Bone marrow (tissue), 2 donors: ENCODE results near the gene OR7A10.

Experiments
- DNase-seq, 2 donors: peaks; one replicate each; lab custom pipeline; 2025; lab: John Stamatoyannopoulos, UW

OR7A10 gene

DNA sequence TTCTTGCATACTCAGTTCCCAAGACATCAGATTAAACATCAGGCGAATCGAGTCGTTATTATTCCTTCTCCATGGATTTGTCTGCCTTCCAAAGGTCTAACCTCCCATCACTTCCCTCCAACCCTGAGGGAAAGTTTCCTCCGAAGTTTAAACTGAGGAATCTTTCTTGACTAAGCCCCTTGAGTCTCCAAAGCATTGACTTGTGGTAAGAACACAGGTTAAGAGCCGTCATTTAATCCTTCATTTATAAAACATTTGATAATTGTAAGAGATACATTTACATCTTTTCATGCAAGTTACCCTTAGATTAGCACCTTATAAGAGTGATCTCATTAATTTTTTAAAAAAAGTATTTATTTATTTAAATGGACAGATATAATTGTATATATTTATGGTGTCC, at the start of gene OR7A10:
TSS of gene OR7A10 (minus strand) at position 101 of the 400 bp plus-strand sequence. CDS start 7,045 bp downstream, outside the sequence.
- DNase-seq, result no peak

DNA sequence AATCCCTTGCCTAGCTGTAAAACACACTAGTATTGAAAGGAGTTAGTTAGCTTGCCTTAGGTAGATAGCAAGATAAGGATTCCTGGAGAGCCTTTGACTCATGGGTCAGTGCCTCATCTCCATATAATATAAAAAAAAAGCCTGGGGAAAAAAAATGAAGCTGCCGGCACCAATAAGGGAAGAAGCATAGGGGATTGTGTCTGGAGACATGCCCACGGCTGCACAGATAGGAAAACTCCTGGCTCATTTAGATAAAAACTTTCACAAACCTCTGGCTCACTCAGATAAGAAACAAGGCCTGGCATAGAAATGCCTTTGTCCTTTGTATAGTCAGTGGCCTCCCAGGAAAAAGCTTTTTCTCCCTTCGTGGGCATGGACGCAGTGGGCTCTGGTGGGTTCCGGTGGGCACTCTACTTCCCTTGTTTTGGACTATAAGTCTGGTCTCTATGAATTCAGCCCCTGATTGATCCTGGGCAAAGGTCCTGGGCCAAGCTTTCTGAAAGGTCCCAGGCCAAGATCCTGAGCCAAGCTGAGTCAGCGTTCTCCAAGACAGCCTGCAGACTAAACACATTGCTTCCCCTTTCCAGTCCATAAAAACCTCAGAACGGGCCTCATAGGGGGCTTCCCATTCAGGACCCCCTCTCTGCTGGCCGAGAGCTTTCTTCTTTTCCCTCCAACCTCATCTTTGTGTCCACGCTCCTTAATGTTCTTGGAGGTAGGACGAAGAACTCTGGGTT, 42.1 kb upstream of the OR7A10 start:
- peak in 1 of 2 donors; percentile 39 for DNase-seq

DNA sequence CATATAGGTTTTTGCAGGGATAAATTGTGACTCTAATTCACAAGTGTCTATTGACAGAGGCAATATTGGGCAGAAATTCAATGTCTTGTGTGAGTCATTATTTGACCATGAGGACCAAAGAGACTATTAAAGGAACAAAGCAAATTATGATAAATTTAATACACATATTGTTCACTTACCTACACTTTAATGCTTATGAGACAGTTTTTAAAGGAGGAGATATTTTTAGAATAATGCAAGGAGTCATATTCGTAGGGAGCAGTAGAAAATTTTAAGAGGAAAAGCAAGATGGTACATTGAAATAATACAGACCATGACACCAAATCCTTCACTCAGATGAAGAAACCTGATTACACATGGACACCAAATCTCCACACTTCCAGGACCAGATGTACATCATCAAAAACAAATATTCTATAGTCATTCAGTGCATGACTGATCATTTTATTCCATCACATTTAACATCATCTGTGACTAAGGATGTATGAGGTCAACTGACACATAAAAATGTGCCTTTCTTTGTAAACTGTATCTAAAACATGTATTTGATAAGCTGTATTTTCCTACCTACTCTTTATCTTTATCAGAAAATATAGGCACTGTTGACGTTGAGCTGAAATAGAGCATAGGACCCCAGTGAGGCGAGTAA, 41.4 kb upstream of the OR7A10 start:
- no peak for DNase-seq

DNA sequence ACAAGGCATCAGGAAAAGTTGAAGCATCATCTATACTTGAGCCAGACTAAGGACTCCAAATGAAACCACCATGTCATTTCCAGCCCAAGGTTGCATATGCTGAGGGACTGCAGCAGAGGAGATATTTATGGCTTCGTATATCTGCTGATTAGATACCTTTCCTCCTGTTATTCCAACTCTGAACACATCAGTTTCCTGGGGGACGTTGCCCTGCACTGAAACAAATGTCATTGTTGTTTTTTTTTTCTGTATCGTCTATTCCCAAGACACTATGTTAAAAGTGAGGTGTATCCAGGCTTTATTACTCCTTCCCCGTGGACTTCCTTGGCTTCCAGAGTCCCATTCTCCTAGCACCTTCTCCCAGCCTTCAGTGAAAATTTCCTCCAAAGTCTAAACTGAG, 37.3 kb upstream of the OR7A10 start, which contains the start of gene OR7A17:
TSS of gene OR7A17 (minus strand) at position 101 of the 400 bp plus-strand sequence. CDS start 4,777 bp downstream, outside the sequence.
- no peak for DNase-seq

DNA sequence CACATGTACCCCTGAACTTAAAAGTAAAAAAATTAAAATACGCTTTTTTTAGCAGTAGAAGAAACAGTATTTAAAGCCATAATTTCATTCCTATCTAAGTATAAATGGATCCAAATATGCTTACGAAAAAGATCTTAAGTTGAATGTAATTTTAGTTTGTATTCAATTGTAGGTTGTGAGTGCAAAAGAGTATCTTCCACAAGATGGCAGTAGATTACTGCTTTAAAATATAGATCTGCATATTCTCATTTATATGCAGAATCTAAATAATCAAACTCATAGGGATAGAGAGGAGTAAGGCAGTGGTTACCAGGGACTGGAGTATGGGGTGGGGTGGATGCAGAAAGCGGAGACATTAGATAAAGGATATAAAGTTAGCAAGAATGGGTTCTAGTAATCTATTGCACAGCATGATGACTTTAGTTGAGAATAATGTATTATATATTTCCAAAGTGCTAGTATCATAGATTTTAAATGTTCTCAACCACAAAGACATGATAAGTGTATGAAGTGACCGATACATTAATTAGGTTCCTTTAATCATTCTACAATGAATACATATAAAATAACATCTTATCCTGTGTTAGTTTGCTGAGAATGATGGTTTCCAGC, 23.0 kb upstream of the OR7A10 start:
- peak in 1 of 2 donors; percentile 33 for DNase-seq

DNA sequence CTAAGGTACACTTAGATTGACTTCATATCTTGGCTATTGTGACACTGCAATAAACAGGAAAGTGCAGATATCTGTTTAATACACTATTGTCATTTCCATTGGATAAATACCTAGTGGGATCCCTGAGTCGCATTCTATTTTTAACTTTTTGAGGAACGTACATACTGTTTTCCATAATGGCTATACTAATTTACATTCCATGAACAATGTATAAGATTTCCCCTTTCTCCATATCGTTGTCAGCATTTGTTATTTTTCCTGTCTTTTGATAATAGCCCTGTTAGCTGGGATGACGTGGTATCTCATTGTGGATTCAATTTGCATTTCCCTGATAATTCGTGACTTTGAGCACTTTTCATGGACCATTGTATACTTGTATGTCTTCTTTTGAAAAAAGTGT, 19.8 kb upstream of the OR7A10 start:
- DNase-seq, result no peak

DNA sequence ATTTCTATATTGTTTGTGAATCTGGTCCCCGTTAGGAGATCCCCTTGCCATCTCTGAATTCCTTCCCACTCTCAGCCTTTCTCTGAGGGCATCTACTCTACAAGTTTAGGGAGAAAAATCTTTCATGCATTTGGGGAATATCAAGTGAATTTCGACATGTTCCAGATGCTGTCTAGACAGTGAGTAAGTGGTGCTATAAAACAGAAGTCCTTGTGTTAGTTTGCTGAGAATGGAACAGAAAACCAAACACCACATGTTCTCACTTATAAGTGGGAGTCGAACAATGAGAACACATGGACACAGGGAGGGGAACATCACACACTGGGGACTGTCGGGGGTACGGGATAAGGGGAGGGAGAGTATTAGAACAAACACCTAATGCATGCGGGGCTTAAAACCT, 5.1 kb downstream of the OR7A10 start:
- DNase-seq, result no peak

DNA sequence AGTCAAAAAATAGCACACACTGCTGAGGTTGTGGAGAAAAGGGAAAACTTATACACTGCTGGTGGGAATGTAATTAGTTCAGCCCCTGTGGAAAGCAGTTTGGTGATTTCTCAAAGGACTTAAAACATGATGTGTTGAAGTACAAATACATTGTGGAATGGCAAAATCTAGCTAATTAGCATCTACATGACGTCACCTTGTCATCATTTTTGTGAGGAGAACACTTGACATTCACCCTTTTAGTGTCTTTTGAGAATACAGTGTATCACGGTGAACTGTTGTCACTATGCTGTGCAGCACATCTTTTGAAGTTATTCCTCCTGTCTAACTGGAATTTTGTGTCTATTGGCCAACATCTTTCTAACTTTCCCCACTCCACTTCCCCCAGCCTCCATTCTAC, 5.6 kb downstream of the OR7A10 start:
- DNase-seq, result no peak

DNA sequence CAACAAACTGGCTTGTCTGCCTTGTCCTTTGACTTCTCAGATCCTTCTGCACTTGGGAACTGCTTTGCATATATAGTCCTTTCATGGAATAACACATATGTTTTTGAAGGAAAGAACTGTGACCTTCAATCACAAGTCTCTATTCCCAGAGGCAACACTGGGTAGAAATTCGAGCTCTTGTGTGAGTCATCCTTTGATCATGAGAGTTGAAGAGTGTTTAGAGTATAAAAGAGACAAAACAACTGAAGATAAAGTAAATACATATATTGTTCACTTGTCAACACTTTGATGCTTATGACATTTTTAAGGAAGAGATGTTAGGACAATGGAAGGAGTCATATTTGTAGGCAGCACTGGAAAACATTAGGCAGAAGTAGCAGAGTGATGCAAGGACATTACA, 8.5 kb downstream of the OR7A10 start:
- no peak for DNase-seq

DNA sequence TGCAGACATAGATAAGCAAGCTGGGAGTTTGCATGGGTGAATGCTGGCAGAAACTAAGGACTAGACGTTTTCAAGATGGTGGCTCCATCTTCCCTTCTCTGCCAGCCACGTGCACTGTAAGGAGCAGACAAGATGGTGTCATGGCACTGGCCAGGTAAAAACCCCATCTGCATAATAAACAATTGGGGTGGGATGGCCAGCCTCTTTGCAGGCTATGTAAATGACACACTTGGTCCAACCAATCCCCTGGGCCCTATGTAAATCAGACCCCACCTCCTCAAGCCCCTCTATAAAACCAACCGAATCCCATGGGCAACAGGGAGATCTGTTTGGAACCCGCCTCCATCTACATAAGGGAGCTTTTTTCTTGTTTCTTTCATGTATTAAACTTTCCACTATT, 11.3 kb downstream of the OR7A10 start:
- no peak for DNase-seq

DNA sequence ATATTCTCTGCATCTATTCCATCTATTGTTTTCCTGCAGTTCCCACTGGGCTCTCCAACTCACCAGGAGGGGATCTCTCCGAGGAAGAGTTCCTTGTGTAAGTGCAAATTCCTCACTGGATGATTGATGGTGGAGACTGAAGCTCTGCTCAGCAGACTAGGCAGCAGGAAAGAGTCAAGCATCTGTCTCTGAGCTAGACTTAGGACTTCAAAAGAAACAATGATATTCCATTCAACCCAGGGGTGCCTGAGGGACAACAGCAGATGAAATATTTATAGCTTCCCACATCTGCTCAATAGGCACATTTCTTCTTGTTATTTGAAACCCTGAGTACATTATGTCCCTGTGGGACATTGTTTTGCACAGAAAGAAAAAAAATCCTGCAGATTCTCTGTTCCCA, 13.7 kb downstream of the OR7A10 start, which contains the start of the genes OR7A5 and OR7C1:
TSS of gene OR7A5 (minus strand) at position 175 of the 400 bp plus-strand sequence. CDS start 6,944 bp downstream, outside the sequence.
TSS of gene OR7C1 (minus strand) at position 175 of the 400 bp plus-strand sequence. CDS start 35,049 bp downstream, outside the sequence.
- no peak for DNase-seq

DNA sequence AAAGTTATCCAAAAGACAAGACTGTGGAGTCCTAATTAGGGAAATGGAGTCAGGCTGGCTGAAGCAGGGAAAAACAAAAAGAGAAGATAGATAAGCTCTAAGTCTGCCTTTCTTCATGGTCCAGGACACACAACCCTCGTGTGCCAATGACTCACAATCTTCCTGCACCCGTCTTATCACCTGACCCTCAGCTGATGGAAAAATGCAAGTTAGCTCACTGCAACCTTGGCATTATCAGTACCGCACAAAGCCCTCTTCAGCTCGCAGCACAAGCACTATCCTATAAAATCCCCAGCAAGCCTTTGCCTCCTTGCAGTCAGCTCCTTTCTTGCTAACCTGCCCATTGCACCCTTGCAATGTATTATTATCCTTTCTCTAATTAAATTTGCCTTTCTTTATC, 18.0 kb downstream of the OR7A10 start:
- no peak for DNase-seq

DNA sequence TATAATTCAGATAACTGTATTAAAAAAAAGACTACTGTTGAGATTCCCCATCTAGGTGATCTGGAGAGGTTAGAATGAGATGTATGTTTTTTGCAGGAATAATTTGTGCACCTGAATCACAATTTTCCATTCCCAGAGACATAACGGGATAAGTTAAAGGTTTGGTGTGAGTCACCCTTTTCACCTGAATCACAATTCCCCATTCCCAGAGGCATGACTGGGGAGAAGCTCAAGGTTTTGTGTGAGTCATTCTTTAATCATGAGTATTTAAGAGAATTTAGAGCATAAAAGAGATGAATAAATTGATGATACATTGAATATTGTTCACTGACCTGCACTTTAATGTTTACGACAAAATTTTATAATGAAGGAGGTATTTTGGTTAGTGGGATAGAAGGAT, 22.7 kb downstream of the OR7A10 start:
- no peak for DNase-seq

DNA sequence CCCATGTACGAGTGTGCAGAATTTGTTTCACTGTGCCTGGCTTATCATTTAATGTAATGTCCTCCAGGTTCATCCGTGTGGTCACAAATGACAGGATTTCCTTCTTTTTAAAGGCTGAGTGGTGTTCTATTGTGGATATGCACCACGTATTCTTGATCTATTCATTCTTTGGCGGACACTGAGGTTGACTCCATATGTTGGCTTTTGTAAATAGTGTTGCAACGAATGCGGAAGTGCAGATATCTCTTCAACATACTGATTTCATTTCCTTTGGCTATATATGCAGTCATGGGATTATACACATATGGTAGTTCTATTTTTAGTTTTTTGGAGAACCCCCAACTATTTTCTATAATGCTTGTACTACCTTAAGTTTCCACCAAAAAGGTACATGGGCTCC, 26.8 kb downstream of the OR7A10 start:
- DNase-seq, result peak in 1 of 2 donors; percentile 63

DNA sequence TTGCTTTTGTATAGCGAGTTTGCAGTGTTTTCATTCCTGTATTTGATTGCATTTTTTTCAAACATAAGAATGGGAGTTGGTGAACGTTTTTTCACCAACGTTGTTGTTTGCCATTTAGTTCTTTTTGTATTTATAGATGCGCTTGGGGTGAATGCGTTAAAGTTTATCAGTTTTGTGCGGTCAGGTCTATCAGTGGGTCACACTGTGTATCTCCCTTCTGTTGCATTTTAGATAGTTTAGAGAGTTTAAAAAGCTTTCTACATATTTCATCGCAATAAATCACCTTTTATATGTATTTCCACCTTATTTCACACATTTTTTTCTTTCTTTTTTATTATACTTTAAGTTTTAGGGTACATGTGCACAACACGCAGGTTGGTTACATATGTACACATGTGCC, 30.1 kb downstream of the OR7A10 start:
- no peak for DNase-seq

DNA sequence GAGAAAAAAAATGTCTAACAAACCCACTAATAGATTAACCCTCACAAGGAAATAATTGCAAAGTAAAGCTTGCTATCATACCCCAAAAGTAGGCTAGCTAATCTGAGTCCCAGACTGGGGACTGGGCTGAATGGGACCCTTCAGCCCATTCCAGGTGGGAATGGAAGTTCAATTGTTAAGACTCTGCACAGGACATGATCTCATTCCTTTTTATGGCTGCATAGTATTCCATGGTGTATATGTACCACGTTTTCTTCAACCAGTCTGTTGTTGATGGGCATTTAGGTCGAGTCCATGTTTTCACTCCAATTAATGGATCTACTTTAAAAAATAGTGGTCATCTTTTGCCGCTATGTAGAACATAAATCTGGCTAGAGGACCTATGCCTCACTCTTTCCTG, 31.7 kb downstream of the OR7A10 start:
- no peak for DNase-seq

DNA sequence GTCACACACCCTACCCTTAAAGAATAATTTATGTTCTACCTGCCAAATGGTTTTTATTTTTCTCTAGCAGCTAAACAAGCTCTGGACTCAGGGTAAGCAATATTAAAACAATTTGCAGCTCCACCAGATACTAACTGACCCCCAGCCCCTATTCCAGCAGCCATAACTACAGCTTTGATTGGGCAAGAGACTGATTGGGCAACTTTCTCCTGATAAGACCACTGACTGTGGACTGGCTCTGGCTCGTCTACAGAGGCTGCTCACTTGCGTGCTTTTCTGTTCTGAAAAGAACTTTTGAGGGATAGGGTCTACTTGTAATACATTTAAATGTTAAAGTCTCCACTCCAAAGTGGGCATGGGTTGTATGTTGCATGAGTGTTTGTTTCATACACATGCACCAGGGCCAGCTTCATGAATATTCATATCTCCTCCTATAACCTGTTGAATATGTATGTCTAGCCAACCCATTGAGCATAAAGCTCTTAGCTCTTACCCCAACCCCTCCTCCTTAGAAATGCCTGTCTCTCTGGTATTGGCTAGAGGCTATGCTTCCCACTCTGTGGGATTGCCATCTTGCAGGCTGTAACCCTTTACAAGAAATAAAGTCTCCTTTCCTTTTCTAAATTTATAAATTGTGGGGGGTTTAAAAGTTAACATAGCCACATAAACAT, 33.6 kb downstream of the OR7A10 start:
- DNase-seq, result no peak

DNA sequence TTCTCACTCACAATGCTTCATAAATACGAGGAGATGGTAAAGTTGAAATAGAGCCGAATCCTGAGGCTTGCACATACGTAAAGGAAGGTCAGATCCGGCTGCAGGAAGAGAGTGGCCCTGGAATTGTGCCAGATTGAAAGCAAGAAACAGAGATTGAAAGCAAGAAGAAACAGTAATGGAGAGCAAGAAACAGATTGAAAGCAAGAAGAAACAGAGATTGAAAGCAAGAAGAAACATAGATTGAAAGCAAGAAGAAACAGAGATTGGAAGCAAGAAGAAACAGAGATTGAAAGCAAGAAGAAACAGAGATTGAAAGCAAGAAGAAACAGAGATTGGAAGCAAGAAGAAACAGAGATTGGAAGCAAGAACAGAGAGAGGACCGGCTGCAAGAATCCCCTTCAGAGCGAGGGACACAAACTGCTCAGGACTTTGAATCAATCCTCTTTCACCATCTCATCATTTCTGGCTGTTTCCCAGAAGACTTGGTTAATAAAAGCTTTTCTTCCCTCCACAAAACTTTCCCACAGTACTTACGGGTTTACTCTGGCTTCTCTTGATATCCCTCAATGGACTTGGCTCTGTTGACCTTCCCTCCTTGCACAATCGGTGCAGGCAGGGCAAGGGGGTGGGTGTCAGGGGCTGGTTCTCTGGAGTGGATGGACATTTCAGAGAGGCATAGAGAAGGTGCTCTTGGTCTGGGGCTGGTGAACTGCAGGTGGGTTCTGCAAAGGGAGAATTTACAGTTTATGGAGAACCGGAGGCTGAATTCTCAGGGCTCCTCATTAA, 39.3 kb downstream of the OR7A10 start:
- no peak for DNase-seq

DNA sequence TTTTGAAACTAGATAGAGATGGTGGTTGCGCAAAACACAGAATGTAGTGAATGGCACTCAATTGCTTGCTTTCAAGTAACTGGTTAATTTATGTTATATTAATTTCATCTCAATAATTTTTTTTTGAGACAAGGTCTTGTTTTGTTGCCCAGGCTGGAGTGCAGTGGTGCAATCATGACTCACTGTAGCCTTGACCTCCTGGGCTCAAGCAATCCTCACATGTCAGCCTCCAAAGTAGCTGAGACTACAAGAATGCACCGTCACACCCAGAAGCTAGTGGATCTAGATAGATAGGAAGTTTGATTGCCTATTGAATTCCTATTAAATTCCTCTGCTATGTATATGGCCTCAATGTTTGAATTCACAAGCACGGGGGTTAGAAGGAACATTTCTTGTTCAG, 44.0 kb downstream of the OR7A10 start:
- no peak for DNase-seq

DNA sequence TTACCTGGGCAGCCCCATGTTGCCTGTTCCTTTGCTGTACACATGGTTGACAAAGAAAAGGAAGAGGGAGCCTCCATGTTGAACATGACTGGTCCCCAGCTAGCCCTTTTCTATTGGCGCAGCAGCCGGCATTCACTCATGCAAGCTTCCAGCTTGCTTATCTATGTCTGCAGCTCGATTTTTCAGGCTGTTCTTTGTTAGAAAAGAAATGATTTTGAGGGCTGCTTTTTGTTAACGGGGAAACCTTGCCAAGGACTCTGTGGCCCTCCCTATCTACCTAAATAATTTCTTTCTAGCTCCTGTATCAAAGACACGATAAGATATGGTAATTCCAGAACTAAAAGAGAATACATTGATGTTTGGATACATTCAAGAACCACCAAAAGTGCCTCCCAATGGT, 50.0 kb downstream of the OR7A10 start:
- DNase-seq, result no peak

DNA sequence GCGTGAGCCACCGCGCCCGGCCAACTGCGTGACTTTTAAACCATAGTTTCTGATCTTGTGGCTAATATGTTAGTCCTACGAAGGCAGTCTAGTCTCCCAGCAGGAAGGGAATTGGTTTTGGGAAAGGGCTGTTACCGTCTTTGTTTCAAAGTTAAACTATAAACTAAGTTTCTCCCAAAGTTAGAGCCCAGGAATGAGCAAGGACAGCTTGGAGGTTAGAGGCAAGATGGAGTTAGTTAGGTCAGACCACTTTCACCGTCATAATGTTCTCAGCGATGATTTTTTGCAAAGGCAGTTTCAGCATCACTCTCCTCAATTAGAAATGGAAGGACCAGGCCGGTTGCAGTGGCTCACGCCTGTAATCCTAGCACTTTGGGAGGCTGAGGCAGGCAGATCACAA, 52.7 kb downstream of the OR7A10 start:
- DNase-seq, result no peak
